GM23338 (cell line): ENCODE results near the gene AP2A2. TPM values are rescaled to one million over a fixed set of nuclear protein-coding genes. Genes with fewer than 3 reads are reported as not detected.

ENCODE experiments used
- ATAC-seq: fragments of 200-7000 bp; cut with Tn5 transposase; 3 replicates; pipeline ENCODE4 v1.9.1; 2020
- DNase-seq: peaks from one replicate; pipeline ENCODE4 v3.0.0-alpha.2; 2015; ENCODE audit warnings: low spot score
- H2AFZ ChIP-seq: fragments of 200-600 bp; sonication (generic); 2 replicates; pipeline ENCODE4 v1.8.0; 2016; ENCODE audit warnings: antibody characterized with exemption, mild to moderate bottlenecking, moderate library complexity
- H3F3A ChIP-seq: fragments of 200-600 bp; sonication (generic); replicated peaks from 2 replicates; pipeline ENCODE4 v1.8.0; 2017; ENCODE audit warnings: antibody characterized with exemption, mixed run types, low read depth
- H3K27ac ChIP-seq: fragments of 200-600 bp; sonication (generic); 2 replicates; pipeline ENCODE4 v1.6.1; 2016; ENCODE audit warnings: low read depth
- H3K27me3 ChIP-seq: fragments of 200-600 bp; sonication (generic); 2 replicates; pipeline ENCODE4 v1.8.0; 2016; ENCODE audit warnings: mild to moderate bottlenecking, mixed run types, moderate library complexity; ENCODE audit not compliant: insufficient read depth
- H3K36me3 ChIP-seq: fragments of 200-600 bp; sonication (generic); 2 replicates; pipeline ENCODE4 v1.8.0; 2016; ENCODE audit warnings: mild to moderate bottlenecking; ENCODE audit not compliant: insufficient read depth
- H3K4me1 ChIP-seq: fragments of 200-600 bp; sonication (generic); 2 replicates; pipeline ENCODE4 v1.8.0; 2016; ENCODE audit warnings: mild to moderate bottlenecking, moderate library complexity; ENCODE audit not compliant: insufficient read depth
- H3K4me2 ChIP-seq: fragments of 200-600 bp; sonication (generic); 2 replicates; pipeline ENCODE4 v1.7.1; 2017; ENCODE audit warnings: mixed run types
- H3K4me3 ChIP-seq: fragments of 200-600 bp; sonication (generic); 2 replicates; pipeline ENCODE4 v1.6.1; 2016; ENCODE audit warnings: mixed run types
- H3K79me2 ChIP-seq: fragments of 200-600 bp; sonication (generic); replicated peaks from 2 replicates; pipeline ENCODE4 v1.8.0; 2017; ENCODE audit warnings: mild to moderate bottlenecking; ENCODE audit not compliant: insufficient read depth
- H3K9me2 ChIP-seq: fragments of 200-600 bp; sonication (generic); 2 replicates; pipeline ENCODE4 v1.8.0; 2017; ENCODE audit not compliant: insufficient read depth
- H4K20me1 ChIP-seq: fragments of 200-600 bp; sonication (generic); replicated peaks from 2 replicates; pipeline ENCODE4 v1.8.0; 2017; ENCODE audit warnings: mild to moderate bottlenecking; ENCODE audit not compliant: insufficient read depth
- H3K27ac Mint-ChIP-seq: 2 replicates; pipeline ENCODE4 v1.8.0; 2020; ENCODE audit warnings: inconsistent platforms, mild to moderate bottlenecking, moderate library complexity, mixed read lengths
- H3K27me3 Mint-ChIP-seq: 3 replicates; pipeline ENCODE4 v1.8.0; 2022; ENCODE audit warnings: low read depth, mild to moderate bottlenecking, moderate library complexity, mixed read lengths, inconsistent platforms; ENCODE audit not compliant: insufficient read depth, poor library complexity
- H3K36me3 Mint-ChIP-seq: 3 replicates; pipeline ENCODE4 v1.8.0; 2021; ENCODE audit warnings: low read depth, mild to moderate bottlenecking, inconsistent platforms, moderate library complexity, mixed read lengths
- H3K4me1 Mint-ChIP-seq: 3 replicates; pipeline ENCODE4 v1.8.0; 2020; ENCODE audit warnings: mild to moderate bottlenecking, inconsistent platforms, mixed read lengths
- H3K4me3 Mint-ChIP-seq: 3 replicates; pipeline ENCODE4 v1.8.0; 2021; ENCODE audit warnings: moderate library complexity, mild to moderate bottlenecking, inconsistent platforms, mixed read lengths
- H3K9me3 Mint-ChIP-seq: 3 replicates; pipeline ENCODE4 v1.8.0; 2020; ENCODE audit warnings: moderate library complexity, mild to moderate bottlenecking, inconsistent platforms, mixed read lengths
- CREB1 ChIP-seq: fragments of 250-450 bp; sonication (Bioruptor Pico); IDR thresholded peaks from 2 replicates; pipeline ENCODE4 v1.5.0; 2020; ENCODE audit warnings: low read depth, mild to moderate bottlenecking, moderate library complexity
- CTCF ChIP-seq, 2 experiments: fragments of 200-600 bp in 1 of 2; sonication (generic) in 1 of 2; conservative IDR thresholded peaks; 2 replicates each; pipeline versions ENCODE4 v1.5.1 to v1.6.1; 2016 to 2017; ENCODE audit warnings: antibody characterized with exemption in 2 of 2, low read depth in 2 of 2, mild to moderate bottlenecking in 2 of 2, moderate library complexity in 1 of 2
- ETS1 ChIP-seq: IDR thresholded peaks from 2 replicates; pipeline ENCODE4 v1.6.1; 2016; ENCODE audit warnings: antibody characterized with exemption
- EZH2 ChIP-seq: fragments of 200-600 bp; sonication (generic); IDR thresholded peaks from one replicate; pipeline ENCODE4 v1.8.0; 2017; ENCODE audit warnings: antibody characterized with exemption, mild to moderate bottlenecking, low read depth; ENCODE audit not compliant: unreplicated experiment
- EZH2phosphoT487 ChIP-seq: fragments of 200-600 bp; sonication (generic); IDR thresholded peaks from one replicate; pipeline ENCODE4 v1.8.1; 2018; ENCODE audit warnings: antibody characterized with exemption; ENCODE audit not compliant: unreplicated experiment
- NANOG ChIP-seq: IDR thresholded peaks from 2 replicates; pipeline ENCODE4 v1.6.1; 2016; ENCODE audit warnings: antibody characterized with exemption, borderline replicate concordance
- POLR2AphosphoS5 ChIP-seq: IDR thresholded peaks from 2 replicates; pipeline ENCODE4 v1.6.1; 2016; ENCODE audit warnings: antibody characterized with exemption, low read depth
- STAT1 ChIP-seq: IDR thresholded peaks from one replicate; pipeline ENCODE4 v1.6.1; 2016; ENCODE audit warnings: antibody characterized with exemption; ENCODE audit not compliant: unreplicated experiment
- ZNF331 ChIP-seq: fragments of 250-450 bp; sonication (Bioruptor Pico); IDR thresholded peaks from 2 replicates; pipeline ENCODE4 v1.5.0; 2020; ENCODE audit warnings: low read depth, mild to moderate bottlenecking, moderate library complexity
- ZNF462 ChIP-seq: fragments of 250-450 bp; sonication (Bioruptor Pico); IDR thresholded peaks from 2 replicates; pipeline ENCODE4 v1.5.0; 2020; ENCODE audit warnings: mild to moderate bottlenecking, moderate library complexity
- polyA plus RNA-seq: library from polyadenylated mRNA; unstranded; fragments of >200 nt; fragmentation: Nextera tagmentation; extraction: Ambion mirVana; gene quantifications from 2 replicates; pipeline ENCODE4 v1.2.1, GENCODE V29; 2016
- total RNA-seq: library from RNA; depleted of rRNA; stranded (reverse); fragments of >200 nt; shearing (Covaris generic); gene quantifications from 2 replicates; pipeline ENCODE4 v1.2.3, GENCODE V29; 2014

Gene AP2A2
- total and polyA plus RNA-seq, 2 experiments from 2014 or later: 23.7 to 47.5 TPM

- Mint-ChIP-seq H3K4me1 (peaks cover 2% of the 10 kb centered on the region; the same call in 2 of the 3 replicates), H3K9me3 (no peaks in the 10 kb centered on the region; the same call in 2 of the 3 replicates), H3K27me3 (peaks cover 22% of the 10 kb centered on the region), H3K36me3 (peaks cover 38% of the 10 kb centered on the region), H3K4me3 (no peak overlapping the region), H3K27ac (no peak overlapping the region)
- DNase-seq (no peak), ATAC-seq (peak; percentile 36)
- H3K4me2 ChIP-seq: no peak overlapping the region
- no peaks in the 10 kb centered on the region for H3K9me2 ChIP-seq
- H4K20me1 ChIP-seq: peaks cover 13% of the 10 kb centered on the region
- no peaks in the 10 kb centered on the region for H3K4me1 ChIP-seq
- H3K36me3 ChIP-seq: peaks cover 4% of the 10 kb centered on the region; the same call in 1 of the 2 replicates
- H3K27ac ChIP-seq: no peak overlapping the region
- peak; percentile 17 to 43; a peak in 3 of 4 replicates for TF ChIP-seq CTCF (conservative IDR thresholded peaks at IDR 0.05; ENCODE audit: low read depth in 2 of 2)
- TF ChIP-seq CREB1 (CRISPR knock-in tag): no peak
- peaks cover 12% of the 10 kb centered on the region; the same call in 1 of the 2 replicates for H3F3A ChIP-seq
- no peak overlapping the region for H3K4me3 ChIP-seq
- H3K79me2 ChIP-seq: no peaks in the 10 kb centered on the region
- no peaks in the 10 kb centered on the region for H3K27me3 ChIP-seq
- H2AFZ ChIP-seq: no peak overlapping the region
Measured at GRCh38 chr11:880447-880846, 45.2 kb upstream of the AP2A2 start.

GRCh38 chr11:882596-882995 is 43.1 kb upstream of the AP2A2 start:
- Histone ChIP-seq H3K4me1 (no peaks in the 10 kb centered on the region), H3F3A (0 out of 2 replicates have a peak, but pooled peaks cover 5% of the 10 kb centered on the region), H3K4me3 (no peak overlapping the region), H3K79me2 (no peaks in the 10 kb centered on the region), H3K27me3 (no peaks in the 10 kb centered on the region), H3K27ac (no peak overlapping the region), H3K36me3 (peaks cover 4% of the 10 kb centered on the region; the same call in 1 of the 2 replicates), H3K4me2 (no peak overlapping the region), H2AFZ (no peak overlapping the region), H3K9me2 (no peaks in the 10 kb centered on the region), H4K20me1 (peaks cover 9% of the 10 kb centered on the region)
- Mint-ChIP-seq H3K27me3 (peaks cover 22% of the 10 kb centered on the region), H3K4me1 (peaks cover 2% of the 10 kb centered on the region; the same call in 2 of the 3 replicates), H3K4me3 (no peak overlapping the region; the same call in 2 of the 3 replicates), H3K27ac (no peak overlapping the region), H3K36me3 (peaks cover 44% of the 10 kb centered on the region), H3K9me3 (peaks cover 3% of the 10 kb centered on the region; the same call in 2 of the 3 replicates)
- no peak for ATAC-seq
- DNase-seq: no peak
- TF ChIP-seq ZNF331 (CRISPR knock-in tag) (no peak), EZH2phosphoT487 (no peak), NANOG (no peak), CTCF (conservative IDR thresholded peaks at IDR 0.05; ENCODE audit: low read depth in 2 of 2) (no peak), EZH2 (no peak), ZNF462 (no peak), ETS1 (no peak), CREB1 (CRISPR knock-in tag) (no peak), STAT1 (no peak), POLR2AphosphoS5 (no peak)
